GM21381 (cell line): Measurements from ENCODE around the gene KIF6.
A peak's percentile ranks its signal among the peaks of the same experiment; 100 is the strongest.

Experiments
- ATAC-seq: cut with Tn5 transposase; IDR thresholded peaks from one replicate; pipeline ENCODE4 v1.9.1; 2021; ENCODE audit warnings: mild to moderate bottlenecking, moderate library complexity; ENCODE audit not compliant: unreplicated experiment

Gene KIF6

DNA sequence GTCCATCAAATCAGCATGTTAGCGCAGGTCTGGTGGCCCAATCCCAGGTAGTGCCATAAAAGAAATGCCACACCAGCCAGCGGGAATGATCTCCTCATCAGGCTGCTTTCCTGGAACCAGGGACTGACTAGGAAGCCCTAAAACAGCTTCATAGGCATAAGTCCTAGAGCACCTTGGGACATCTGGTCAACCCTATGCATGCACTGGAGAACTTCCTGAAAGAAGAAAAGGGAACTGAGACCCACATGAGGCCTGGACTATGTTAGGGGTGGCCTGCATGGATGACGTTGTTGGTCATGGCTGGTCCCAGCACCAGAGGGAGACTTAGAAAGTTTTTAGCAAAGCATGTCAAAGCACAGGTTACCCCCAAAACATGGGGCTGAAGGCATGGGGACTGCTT lies 395.2 kb downstream of the KIF6 start:
- ATAC-seq = no peak

GRCh38 chr6:39328066-39328465 lies 397.1 kb downstream of the KIF6 start:
- ATAC-seq = no peak

DNA sequence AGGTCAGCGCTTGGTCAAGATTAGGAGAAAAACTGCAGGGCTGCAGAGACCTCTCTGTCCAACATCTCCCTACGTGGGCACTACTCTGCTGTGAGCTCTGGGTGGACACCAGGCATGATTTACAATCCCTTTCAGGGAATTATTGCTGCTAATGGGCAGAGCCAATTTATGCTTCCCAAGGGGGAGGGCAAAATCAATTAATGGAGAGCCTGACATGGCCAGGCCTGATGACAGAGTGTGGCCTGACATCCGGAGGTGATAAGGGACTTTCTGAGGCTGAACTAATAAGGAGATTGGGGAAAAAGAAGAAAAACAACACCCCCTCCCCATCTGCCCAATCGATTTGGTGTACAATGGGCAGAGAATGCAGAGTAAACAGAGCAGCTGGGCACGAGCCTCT lies 397.7 kb downstream of the KIF6 start:
- no peak for ATAC-seq

DNA sequence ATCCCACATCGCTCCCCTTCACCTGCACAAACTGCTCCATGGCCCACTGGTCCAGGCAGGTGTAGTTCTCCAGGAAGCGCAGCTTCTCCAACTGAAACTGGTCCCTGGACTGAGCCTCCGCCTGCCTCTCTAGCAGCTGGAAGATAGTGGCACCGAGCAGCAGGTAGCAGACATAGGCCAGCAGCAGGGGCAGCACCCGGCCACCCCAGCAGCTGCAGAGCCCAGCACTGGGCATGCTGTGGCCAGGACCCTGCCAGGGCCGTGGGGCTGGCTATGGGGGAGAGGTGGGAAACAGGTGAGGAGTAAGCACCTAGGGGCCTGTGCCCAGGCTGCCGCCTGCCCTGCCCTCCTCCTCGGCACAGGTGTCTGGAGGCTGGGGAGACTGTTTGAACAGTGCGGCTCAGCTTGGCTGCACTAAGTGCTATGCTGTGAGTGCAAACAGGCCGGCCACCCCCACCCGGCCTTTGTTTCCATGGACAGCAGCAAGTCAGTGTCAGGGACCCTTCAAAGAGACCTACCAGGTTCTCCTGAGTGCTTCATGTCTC lies 402.8 kb downstream of the KIF6 start, which contains the start of gene KCNK16:
TSS of gene KCNK16 (minus strand) at position 397 of the 545 bp plus-strand sequence. CDS start at position 235, 162 bp downstream.
- no peak for ATAC-seq

DNA sequence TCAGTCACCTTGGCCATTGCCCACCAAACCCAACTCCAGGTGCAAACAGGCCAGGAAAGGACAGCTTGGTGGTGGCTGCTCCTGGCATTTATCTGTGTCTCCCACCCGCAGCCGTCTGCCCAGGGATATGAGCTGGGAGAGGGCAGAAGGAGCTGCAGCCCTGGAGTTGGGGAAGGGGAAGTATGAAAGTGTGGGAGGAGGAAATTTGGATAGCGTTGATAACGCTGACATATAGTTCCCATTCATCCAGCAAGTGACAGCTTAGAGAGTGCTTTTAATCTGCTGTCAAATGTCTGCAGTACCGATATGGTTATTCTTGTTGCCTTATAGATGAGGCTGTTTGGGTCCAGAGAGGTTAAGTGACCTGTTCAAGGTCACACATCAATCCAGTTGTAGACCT lies 403.4 kb downstream of the KIF6 start:
- no peak for ATAC-seq

- no peak for ATAC-seq
Observed at GRCh38 chr6:39320363-39320984, 404.7 kb downstream of the KIF6 start.

GRCh38 chr6:39319621-39320362 lies 405.4 kb downstream of the KIF6 start:
- ATAC-seq = no peak

- ATAC-seq = no peak
Observed at GRCh38 chr6:39317256-39317655, 408.0 kb downstream of the KIF6 start.

DNA sequence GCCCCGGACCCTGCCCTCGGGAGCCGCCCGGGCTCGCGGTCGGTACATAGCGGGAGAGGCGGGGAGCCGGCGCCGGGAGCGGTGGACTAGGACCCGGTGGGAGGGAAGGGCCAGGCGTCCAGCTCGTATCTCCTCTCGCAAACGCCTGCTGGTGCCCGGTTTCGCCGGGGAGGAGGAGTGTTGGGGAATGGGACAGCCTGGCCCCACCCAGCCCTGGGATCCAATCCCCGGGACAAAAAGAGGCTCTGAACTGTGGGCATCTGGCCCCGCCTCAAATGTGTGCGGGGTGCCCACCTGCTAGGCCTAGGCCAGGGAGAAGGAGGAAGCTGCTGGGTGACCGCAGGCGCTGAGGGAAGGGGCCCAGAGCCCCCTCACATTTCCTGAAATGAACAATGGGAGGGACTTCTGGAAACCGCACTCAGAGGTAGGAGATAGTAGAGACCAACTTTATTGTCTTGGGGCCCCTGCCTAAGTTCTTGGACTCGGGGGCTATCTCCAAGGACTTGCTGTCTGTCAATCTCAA lies 410.9 kb downstream of the KIF6 start, which contains the start of gene KCNK17:
TSS of gene KCNK17 (minus strand) at position 147 of the 523 bp plus-strand sequence. CDS start at position 48, 99 bp downstream.
- ATAC-seq = no peak

GRCh38 chr6:39313526-39314272 lies 411.5 kb downstream of the KIF6 start:
- no peak for ATAC-seq

DNA sequence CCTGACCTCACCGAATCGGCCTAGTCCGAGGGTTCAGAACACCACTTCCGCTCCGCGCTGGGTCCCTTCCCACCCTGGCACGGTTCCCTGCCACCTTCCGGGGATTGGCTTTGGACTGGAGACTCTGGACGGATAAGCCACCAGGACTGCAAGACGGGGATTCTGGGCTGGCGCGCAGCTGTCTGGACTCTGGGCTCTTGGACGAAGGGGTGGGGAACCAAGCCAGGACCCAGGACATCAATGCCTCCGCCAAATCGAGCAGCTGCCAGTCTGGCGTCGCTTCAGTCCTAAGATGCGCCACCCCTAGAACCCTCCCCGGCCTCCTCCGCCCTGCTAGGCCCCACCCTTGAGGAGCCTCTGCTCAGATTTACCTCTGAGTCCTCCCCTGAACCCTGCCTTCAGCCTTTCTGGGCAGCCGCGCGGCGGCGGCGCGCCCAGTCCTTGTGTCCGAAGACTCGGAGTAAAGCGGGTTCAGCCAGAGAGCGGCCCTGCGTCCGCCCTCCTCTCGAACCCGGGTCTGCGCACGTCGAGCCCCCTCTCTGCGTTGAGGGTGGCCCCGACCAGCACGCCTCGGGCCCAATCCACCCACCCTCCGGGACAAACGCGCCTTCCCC lies 412.2 kb downstream of the KIF6 start:
- ATAC-seq = no peak

DNA sequence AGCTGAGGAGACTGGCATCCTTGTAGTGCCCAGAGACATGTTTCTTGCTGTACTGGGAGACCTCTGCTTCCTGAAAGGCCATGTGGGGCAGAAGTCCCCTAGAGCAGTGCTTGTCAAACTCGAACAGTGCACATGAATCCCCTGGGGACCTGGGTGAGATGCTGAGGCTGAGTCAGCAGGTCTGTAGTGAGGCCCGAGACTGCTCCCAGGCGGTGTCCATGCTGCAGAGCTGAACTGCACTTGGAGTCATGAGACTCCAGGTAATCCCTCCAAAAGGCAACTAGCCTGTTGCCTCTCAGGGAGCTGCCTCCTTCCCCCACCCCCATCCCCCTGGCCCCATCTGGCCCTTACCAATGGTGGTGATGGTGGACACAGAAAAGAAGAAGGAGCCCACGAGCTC lies 414.7 kb downstream of the KIF6 start:
- no peak for ATAC-seq

DNA sequence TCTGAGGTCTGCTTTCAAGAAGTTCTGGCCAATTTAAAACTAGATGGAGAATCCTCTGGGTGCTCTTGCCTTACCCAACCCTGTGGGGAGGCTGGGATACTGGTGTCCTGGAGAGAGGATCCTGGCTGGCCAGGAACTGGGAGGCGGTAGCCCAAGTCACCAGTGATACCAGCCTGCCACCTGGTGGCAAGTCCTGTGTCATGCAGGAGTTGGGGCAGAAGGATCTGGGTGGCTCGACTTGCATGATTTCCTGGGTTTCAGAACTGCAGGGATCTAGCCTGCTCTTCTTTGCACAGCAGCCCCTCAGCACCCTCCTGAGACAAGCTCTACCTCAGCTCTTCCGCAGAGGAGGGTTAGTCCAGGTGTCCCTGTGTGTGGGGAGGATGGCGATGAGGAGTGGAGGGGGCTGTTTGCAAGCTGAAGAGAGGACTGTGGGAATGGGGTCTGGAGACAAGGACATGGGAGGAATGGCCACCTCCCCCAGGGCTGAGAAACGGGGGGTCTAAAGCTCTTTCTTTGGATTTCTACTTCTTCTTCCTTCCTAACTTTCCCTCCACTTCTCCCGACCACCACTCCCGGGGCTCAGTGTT lies 415.2 kb downstream of the KIF6 start:
- ATAC-seq = no peak

DNA sequence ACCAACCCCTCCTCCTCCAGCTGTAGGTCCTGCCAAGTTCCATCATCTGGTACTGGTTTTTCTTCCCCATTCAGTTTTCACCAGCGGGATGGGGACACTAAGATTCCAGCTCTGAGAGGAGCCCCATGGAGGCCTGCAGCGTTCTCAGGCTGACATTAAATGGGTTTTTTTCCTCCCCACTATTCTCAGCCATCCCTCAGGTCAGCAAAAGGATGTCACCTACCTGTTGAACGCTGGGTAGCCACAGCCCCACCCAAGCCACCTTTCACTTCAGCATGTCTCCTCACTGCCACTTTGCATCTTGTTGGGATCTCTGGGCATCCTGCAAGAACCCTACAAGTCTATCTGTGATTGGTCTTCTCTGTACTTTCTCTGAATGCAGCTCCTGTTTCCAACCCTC lies 417.7 kb downstream of the KIF6 start:
- ATAC-seq = no peak

- ATAC-seq = no peak
Observed at GRCh38 chr6:39304951-39305350, 420.3 kb downstream of the KIF6 start.

DNA sequence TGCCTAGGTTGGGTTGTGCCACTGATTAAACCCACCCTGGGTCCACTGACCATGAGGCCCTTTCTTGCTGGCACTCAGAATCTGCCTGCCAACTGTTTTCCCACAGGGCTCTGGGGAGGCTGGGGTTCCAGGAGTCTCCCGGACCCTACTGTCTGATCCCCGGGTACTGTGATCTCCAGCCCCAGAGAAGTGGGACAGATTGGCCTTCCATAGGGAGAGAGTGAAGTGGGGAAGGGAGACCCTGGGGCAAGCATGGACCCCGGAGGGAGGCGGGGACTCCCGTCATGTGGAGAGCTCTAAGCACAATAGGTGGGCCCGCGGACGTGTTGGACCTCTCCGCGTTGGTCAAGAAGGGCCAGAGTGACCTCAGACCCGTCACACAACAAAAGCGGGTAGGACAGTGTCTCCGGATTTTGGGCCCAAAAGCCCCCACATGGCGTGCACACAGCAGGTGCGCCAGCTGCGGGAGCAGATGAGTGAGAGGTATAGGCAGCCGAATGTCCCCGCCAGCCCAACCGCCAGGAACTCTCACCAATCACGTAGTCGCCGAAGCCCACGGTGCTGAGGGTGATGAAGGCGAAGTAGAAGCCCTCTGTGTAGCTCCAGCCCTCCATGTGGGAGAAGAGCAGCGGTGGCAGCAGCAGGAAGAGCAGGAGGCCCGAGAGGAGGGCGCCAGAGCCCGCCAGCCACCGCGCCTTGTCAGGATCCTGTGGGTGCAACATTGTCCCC lies 421.6 kb downstream of the KIF6 start:
- ATAC-seq = no peak

DNA sequence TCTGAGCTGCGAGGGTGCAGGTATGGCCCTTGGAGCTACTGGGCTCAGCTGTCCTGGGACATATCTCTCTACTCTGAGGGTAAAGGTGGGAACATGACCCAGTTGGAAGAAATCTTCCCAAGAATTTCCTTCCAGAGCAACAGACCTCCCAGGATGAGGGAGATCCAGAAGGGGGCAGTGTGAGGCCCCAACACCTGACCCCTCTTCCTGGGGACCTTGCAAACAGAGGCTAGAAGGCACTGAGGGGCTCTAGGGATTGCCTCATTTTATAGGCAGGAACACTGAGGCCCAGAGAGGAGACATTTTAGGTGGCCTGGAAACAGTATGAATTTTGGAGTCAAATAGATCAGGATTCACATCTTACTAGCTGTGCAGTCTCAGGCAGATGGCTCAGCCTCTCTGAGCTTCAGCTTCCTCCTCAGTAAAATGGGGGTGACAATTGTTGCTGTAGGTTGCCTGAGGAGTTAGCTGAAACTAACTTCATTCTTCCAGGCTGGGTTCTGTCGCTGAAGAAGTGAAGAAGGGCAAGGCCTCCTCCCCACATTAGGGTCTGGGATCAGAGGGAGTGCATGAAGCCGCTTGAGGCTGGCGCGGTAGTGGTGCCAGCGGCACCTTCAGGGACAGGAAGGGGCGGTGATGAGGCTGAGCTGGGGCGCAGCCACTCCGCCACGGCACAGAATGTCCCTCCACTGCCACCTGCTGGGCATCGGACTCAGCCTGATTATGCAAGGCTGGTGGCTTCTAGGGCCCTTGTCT lies 422.4 kb downstream of the KIF6 start:
- ATAC-seq = peak; percentile 88

- ATAC-seq = no peak
Observed at GRCh38 chr6:39302011-39302410, 423.2 kb downstream of the KIF6 start.

DNA sequence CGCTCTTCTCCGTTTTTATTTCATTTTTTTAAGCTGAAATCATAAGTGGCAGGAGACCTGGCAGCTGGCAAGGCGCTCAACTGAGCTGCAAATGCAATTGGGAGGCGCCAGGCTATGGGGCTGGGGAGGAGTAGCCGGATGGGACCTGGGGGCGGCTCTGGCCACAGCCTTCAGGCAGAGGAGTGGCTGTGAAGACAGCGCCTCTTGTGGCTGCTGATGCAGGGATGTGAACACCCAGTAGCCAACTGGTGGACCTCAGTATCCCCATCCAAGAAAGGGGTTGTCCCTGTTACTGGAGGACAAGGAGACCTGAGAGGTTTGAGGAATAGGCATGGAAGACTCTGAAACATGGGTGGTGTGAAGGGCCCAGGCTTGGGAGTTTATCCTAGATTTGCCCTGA lies 423.6 kb downstream of the KIF6 start:
- no peak for ATAC-seq
